Keratinocyte (primary cell): ENCODE measurements around the gene IL32. TPM values are rescaled to one million over a fixed set of nuclear protein-coding genes. Genes with fewer than 3 reads are reported as not detected.

Experiments used
- DNase-seq: peaks from one replicate; pipeline ENCODE4 v3.0.0-alpha.2; 2011; ENCODE audit warnings: low read depth, missing footprints, low spot score
- FAIRE-seq: peaks from 2 replicates; lab custom pipeline; 2011; peaks lifted over from hg19 to GRCh38; lab: Jason Lieb, UNC
- H2AFZ ChIP-seq: 2 replicates; pipeline ENCODE4 v1.6.0; 2012; ENCODE audit warnings: low read length, control low read depth, inconsistent platforms; ENCODE audit not compliant: control insufficient read depth
- H3K27ac ChIP-seq: 2 replicates; pipeline ENCODE4 v1.5.1; 2011; ENCODE audit warnings: low read length; ENCODE audit not compliant: control insufficient read depth, insufficient read depth
- H3K27me3 ChIP-seq: 3 replicates; pipeline ENCODE4 v1.6.0; 2011; ENCODE audit warnings: low read length; ENCODE audit not compliant: control insufficient read depth, insufficient read depth; ENCODE audit errors: extremely low read depth
- H3K36me3 ChIP-seq, 2 experiments: 2 replicates in 1 of 2; 3 replicates in 1 of 2; pipeline ENCODE4 v1.5.1; 2011; ENCODE audit warnings: low read length in 2 of 2, mild to moderate bottlenecking in 1 of 2; ENCODE audit not compliant: control insufficient read depth in 2 of 2, insufficient read depth in 2 of 2; ENCODE audit errors: extremely low read depth in 1 of 2
- H3K4me1 ChIP-seq: 3 replicates; pipeline ENCODE4 v1.5.1; 2011; ENCODE audit warnings: low read length; ENCODE audit not compliant: control insufficient read depth, insufficient read depth; ENCODE audit errors: extremely low read depth
- H3K4me2 ChIP-seq: 3 replicates; pipeline ENCODE4 v1.6.0; 2011; ENCODE audit warnings: low read depth, low read length; ENCODE audit not compliant: control insufficient read depth, insufficient read depth; ENCODE audit errors: extremely low read depth
- H3K4me3 ChIP-seq, 3 experiments: fragments of 200-600 bp in 1 of 3; sonication (generic) in 1 of 3; 2 replicates in 2 of 3; 3 replicates in 1 of 3; pipeline ENCODE4 v1.5.1; 2011 to 2016; ENCODE audit warnings: low read length in 3 of 3, mild to moderate bottlenecking in 3 of 3, control low read depth in 2 of 3, inconsistent platforms in 1 of 3, low read depth in 1 of 3, mixed read lengths in 1 of 3, mixed run types in 1 of 3, moderate library complexity in 1 of 3; ENCODE audit not compliant: control insufficient read depth in 2 of 3, insufficient read depth in 2 of 3; ENCODE audit errors: extremely low read depth in 1 of 3
- H3K79me2 ChIP-seq: 2 replicates; pipeline ENCODE4 v1.6.0; 2012; ENCODE audit warnings: low read length; ENCODE audit not compliant: control insufficient read depth, insufficient read depth
- H3K9ac ChIP-seq: 3 replicates; pipeline ENCODE4 v1.6.0; 2011; ENCODE audit warnings: low read length; ENCODE audit not compliant: control insufficient read depth, insufficient read depth; ENCODE audit errors: extremely low read depth
- H3K9me1 ChIP-seq: 3 replicates; pipeline ENCODE4 v1.6.0; 2011; ENCODE audit warnings: low read length; ENCODE audit not compliant: control insufficient read depth, insufficient read depth; ENCODE audit errors: extremely low read depth
- H3K9me3 ChIP-seq: 2 replicates; pipeline ENCODE4 v1.5.1; 2012; ENCODE audit warnings: low read depth, low read length; ENCODE audit not compliant: control insufficient read depth
- H4K20me1 ChIP-seq: 3 replicates; pipeline ENCODE4 v1.6.0; 2011; ENCODE audit warnings: low read length; ENCODE audit not compliant: control insufficient read depth, insufficient read depth; ENCODE audit errors: extremely low read depth
- EZH2 ChIP-seq: IDR thresholded peaks from one replicate; pipeline ENCODE4 v1.6.1; 2012; ENCODE audit warnings: inconsistent platforms, mild to moderate bottlenecking, low read length, moderate library complexity
- dilution Hi-C: fragments of 300-500 bp; cut with MboI; formaldehyde crosslinking; loops from one replicate; pipeline ENCODE4 v1.7.0; 2020; ENCODE audit warnings: low sequenced_read_pairs; ENCODE audit not compliant: extremely low pct_ligation_motif_present
- polyA plus RNA-seq, 5 experiments: library from polyadenylated mRNA; depleted of rRNA in 3 of 5; stranded (reverse) in 3 of 5; stranded (forward) in 1 of 5; unstranded in 1 of 5; fragments of >200 nt; gene quantifications; 1 replicate in 1 of 5; 2 replicates in 3 of 5; 3 replicates in 1 of 5; pipeline versions ENCODE4 v1.2.1 to v1.2.3, GENCODE V29; 2011 to 2012; ENCODE audit warnings: missing spikeins in 2 of 5, low read depth in 1 of 5, low replicate concordance in 1 of 5
- TF ChIP-seq, protein P1 (sequence below), 3 experiments: IDR thresholded peaks in 1 of 3; conservative IDR thresholded peaks in 1 of 3; optimal IDR thresholded peaks in 1 of 3; 2 replicates in 2 of 3; 3 replicates in 1 of 3; pipeline versions ENCODE3 to v1.5.1; 2011; ENCODE audit warnings: low read length in 3 of 3, mild to moderate bottlenecking in 3 of 3, moderate library complexity in 2 of 3, control low read depth in 1 of 3, inconsistent platforms in 1 of 3; ENCODE audit not compliant: insufficient read depth in 2 of 3; ENCODE audit errors: extremely low read depth in 1 of 3

Gene IL32
- polyA plus RNA-seq, 1 donor (not counting 4 experiments of a cell fraction or from before 2014, with no cell fraction given), result 0.28 TPM

DNA sequence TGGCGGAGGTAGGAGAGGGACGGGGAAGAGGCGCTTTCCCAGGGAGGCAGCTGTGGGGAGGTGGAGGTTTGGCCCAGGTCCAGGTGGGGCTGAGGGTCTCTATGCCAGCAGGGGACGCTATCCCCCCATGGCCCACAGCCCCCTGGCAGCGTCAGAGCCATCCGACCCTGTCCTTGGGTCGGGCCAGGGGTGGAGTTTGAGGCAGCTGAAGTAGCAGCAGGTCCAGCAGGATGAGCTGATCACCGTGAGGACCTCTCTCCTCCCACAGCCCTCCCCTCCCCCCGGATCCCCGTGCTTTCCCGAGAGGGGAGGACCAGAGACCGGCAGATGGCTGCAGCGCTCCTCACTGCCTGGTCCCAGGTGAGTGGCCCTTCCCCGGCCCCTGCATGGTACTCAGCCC is 50.1 kb downstream of the IL32 start:
- Histone ChIP-seq H3K4me1 (peaks cover 15% of the 10 kb centered on the region), H4K20me1 (no peaks in the 10 kb centered on the region), H3K9ac (no peak overlapping the region), H3K4me2 (no peak overlapping the region), H3K36me3 (peaks cover 0 to 19% of the 10 kb centered on the region in 2 experiments), H3K27ac (no peak overlapping the region), H3K27me3 (no peaks in the 10 kb centered on the region), H3K79me2 (peaks cover 21% of the 10 kb centered on the region), H3K9me3 (no peaks in the 10 kb centered on the region), H2AFZ (no peak overlapping the region), H3K9me1 (no peaks in the 10 kb centered on the region), H3K4me3 (no peak overlapping the region)
- dilution Hi-C loops, result no loop called here
- DNase-seq (no peak), FAIRE-seq (no peak)
- no peak for TF ChIP-seq EZH2
- TF ChIP-seq, protein P1, sequence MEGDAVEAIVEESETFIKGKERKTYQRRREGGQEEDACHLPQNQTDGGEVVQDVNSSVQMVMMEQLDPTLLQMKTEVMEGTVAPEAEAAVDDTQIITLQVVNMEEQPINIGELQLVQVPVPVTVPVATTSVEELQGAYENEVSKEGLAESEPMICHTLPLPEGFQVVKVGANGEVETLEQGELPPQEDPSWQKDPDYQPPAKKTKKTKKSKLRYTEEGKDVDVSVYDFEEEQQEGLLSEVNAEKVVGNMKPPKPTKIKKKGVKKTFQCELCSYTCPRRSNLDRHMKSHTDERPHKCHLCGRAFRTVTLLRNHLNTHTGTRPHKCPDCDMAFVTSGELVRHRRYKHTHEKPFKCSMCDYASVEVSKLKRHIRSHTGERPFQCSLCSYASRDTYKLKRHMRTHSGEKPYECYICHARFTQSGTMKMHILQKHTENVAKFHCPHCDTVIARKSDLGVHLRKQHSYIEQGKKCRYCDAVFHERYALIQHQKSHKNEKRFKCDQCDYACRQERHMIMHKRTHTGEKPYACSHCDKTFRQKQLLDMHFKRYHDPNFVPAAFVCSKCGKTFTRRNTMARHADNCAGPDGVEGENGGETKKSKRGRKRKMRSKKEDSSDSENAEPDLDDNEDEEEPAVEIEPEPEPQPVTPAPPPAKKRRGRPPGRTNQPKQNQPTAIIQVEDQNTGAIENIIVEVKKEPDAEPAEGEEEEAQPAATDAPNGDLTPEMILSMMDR (optimal IDR thresholded peaks at IDR 0.05 in 1 of 3, IDR thresholded peaks at IDR 0.05 in 1 of 3, conservative IDR thresholded peaks at IDR 0.05 in 1 of 3; ENCODE audit: extremely low read depth in 1 of 3, insufficient read depth in 2 of 3, low read length in 3 of 3), result no peak

DNA sequence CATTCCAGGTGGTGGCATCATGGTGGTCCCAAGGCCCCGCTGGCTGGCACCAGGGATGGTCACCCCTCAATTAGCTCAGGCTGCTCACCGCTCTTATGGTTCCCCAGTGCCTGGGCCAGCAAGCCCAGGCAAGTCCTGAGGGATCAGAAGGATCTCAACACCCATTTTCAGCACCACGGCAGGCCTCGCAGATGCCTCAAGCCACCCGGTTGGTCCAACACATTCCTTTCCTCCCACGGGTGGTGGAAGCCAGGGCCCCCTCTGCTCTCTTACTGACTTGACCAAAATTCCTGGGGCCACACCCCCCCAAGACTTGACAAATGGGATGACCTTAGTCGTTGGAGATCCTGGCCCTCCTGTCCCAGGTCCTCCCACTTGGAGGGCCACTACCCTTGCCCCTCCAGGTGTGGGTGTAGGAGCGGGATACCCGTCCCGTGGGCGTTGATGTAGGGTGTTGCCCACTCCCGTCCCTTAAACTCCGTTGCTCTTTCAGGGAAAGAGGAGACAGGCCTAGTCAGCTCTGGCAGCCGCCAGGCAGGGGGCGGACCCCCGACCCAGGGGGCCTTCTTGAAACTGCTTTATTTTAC is 52.9 kb downstream of the IL32 start:
- no peak overlapping the region for H3K4me2 ChIP-seq
- H2AFZ ChIP-seq, result no peak overlapping the region
- H3K36me3 ChIP-seq, result peaks cover 0 to 23% of the 10 kb centered on the region in 2 experiments
- TF ChIP-seq, protein P1 (optimal IDR thresholded peaks at IDR 0.05 in 1 of 3, IDR thresholded peaks at IDR 0.05 in 1 of 3, conservative IDR thresholded peaks at IDR 0.05 in 1 of 3; ENCODE audit: extremely low read depth in 1 of 3, insufficient read depth in 2 of 3, low read length in 3 of 3), result no peak
- TF ChIP-seq EZH2, result no peak
- no peaks in the 10 kb centered on the region for H3K27me3 ChIP-seq
- no peaks in the 10 kb centered on the region for H4K20me1 ChIP-seq
- DNase-seq (no peak), FAIRE-seq (no peak)
- H3K4me1 ChIP-seq, result peaks cover 13% of the 10 kb centered on the region
- peaks cover 13% of the 10 kb centered on the region for H3K79me2 ChIP-seq
- H3K9me1 ChIP-seq, result no peaks in the 10 kb centered on the region
- no peak overlapping the region for H3K27ac ChIP-seq
- no peak overlapping the region for H3K9ac ChIP-seq
- no peak overlapping the region for H3K4me3 ChIP-seq
- dilution Hi-C loops, result no loop called here
- H3K9me3 ChIP-seq, result no peaks in the 10 kb centered on the region
